HUES6 (cell line): ENCODE data around the gene SLAMF9.

Experiments
- H3K27ac ChIP-seq: 2 replicates; pipeline ENCODE4 v1.7.0; 2013; ENCODE audit warnings: low read depth, mild to moderate bottlenecking, low read length, inconsistent platforms
- H3K27me3 ChIP-seq: 2 replicates; pipeline ENCODE4 v1.6.1; 2013; ENCODE audit warnings: low read length; ENCODE audit not compliant: control insufficient read depth, insufficient read depth
- H3K36me3 ChIP-seq: 2 replicates; pipeline ENCODE4 v1.6.1; 2013; ENCODE audit warnings: low read length; ENCODE audit not compliant: control insufficient read depth, insufficient read depth
- H3K4me1 ChIP-seq: 2 replicates; pipeline ENCODE4 v1.6.1; 2013; ENCODE audit warnings: low read length; ENCODE audit not compliant: control insufficient read depth, insufficient read depth
- H3K4me3 ChIP-seq: 2 replicates; pipeline ENCODE4 v1.5.1; 2013; ENCODE audit warnings: low read depth, low read length
- H3K9ac ChIP-seq: one replicate; pipeline ENCODE4 v1.6.1; 2013; ENCODE audit warnings: mild to moderate bottlenecking, low read length
- H3K9me3 ChIP-seq: 2 replicates; pipeline ENCODE4 v1.6.1; 2013; ENCODE audit warnings: low read depth, low read length; ENCODE audit not compliant: control insufficient read depth, insufficient read depth

Gene SLAMF9

DNA sequence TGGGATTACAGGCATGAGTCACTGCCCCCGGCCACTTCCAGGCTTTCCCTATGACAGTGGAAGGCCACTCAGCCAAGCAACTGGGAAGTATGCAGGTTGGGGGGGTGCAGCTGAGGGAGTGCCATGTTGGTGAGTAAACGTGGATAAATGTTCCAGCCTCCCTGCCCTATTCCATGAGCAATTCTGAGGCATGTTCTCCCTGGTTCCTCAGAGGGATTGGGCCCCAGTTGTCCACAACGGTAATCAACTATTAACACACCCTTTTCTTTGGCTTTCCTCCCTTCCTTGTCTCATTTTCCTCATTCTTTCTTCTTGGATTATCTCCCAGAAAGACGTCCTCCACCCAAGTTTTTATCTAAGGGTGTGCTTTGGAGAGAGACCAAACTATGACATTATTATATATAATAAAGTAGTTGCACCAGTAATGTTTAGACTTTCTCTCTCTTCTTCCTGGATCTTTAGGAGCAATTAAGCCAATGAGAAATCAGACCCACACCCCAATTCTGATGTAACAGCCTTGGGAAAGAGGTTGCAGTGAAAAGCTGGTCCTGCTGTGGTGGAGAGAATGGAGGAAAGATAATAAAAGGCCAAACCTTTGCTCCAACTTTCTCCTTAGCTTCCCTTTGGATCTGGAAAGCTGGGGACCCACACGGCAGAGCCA, 6.8 kb upstream of the SLAMF9 start:
- Histone ChIP-seq H3K27ac (no peak overlapping the region), H3K27me3 (no peaks in the 10 kb centered on the region; the same call in 1 of the 2 replicates)

GRCh38 chr1:159959451-159959850, 5.4 kb upstream of the SLAMF9 start:
- no peaks in the 10 kb centered on the region for H3K4me1 ChIP-seq
- H3K36me3 ChIP-seq: no peaks in the 10 kb centered on the region
- H3K9me3 ChIP-seq: no peaks in the 10 kb centered on the region
- no peak overlapping the region for H3K27ac ChIP-seq
- H3K27me3 ChIP-seq: no peaks in the 10 kb centered on the region; the same call in 1 of the 2 replicates
- no peak overlapping the region for H3K4me3 ChIP-seq
- no peak overlapping the region for H3K9ac ChIP-seq

More for the DNA sequence above, 6.8 kb upstream of the SLAMF9 start:
- H3K4me3 ChIP-seq: no peak overlapping the region
- no peaks in the 10 kb centered on the region for H3K4me1 ChIP-seq
- no peak overlapping the region for H3K9ac ChIP-seq
- H3K36me3 ChIP-seq: no peaks in the 10 kb centered on the region
- no peaks in the 10 kb centered on the region for H3K9me3 ChIP-seq

- Histone ChIP-seq H3K9ac (no peak overlapping the region), H3K36me3 (no peaks in the 10 kb centered on the region), H3K27ac (no peak overlapping the region)
Observed at GRCh38 chr1:159958719-159959380, 4.8 kb upstream of the SLAMF9 start.

DNA sequence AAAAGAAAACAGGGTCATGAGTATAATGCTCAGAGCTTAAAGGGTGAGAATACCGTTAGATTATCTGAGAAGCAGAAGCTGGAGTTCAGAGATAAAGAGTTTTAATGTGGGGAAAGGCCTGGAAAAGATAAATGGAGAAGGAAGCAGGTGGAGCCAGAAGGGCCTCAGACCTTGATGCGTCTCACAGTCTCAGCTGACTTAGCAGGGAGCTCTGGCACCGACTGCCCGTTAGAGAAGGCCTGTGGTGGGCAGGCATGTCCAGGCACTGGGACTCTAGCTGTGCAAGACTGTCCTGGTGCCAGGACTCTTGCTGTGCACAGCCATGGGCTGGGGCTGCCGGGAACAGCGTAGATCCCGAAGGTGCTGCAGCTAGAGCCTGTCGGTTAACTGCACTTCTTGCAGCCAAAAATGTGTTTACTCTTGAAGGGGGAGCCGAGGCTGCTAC, 3.8 kb upstream of the SLAMF9 start:
- H3K4me1 ChIP-seq: peaks cover 5% of the 10 kb centered on the region; the same call in 1 of the 2 replicates

More at GRCh38 chr1:159958719-159959380, 4.8 kb upstream of the SLAMF9 start:
- H3K27me3 ChIP-seq: peaks cover 2% of the 10 kb centered on the region; the same call in 1 of the 2 replicates
- H3K4me3 ChIP-seq: no peak overlapping the region
- H3K9me3 ChIP-seq: no peaks in the 10 kb centered on the region
- H3K4me1 ChIP-seq: peaks cover 2% of the 10 kb centered on the region; the same call in 1 of the 2 replicates

DNA sequence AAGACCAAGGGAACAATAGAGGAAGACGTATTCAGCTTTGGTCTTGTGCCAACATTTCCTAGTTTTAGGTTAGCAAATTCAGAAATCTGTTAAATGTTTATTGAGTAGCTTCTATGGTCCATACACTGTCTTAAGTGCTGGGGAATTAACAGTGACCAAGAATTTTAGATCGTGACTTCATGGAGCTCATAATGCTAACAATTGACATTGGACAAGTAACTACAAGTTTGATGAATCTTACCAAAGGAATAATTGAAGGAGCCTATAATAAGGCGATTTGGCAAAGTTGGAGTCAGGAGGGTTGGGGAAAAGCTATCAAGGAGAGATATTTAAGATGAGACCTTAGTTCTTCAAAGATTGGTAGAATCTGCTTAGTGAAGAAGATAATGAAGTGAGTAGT, 1.4 kb upstream of the SLAMF9 start:
- Histone ChIP-seq H3K27me3 (peaks cover 24% of the 10 kb centered on the region), H3K27ac (no peak overlapping the region), H3K9me3 (no peaks in the 10 kb centered on the region), H3K4me3 (no peak overlapping the region), H3K9ac (no peak overlapping the region), H3K4me1 (peaks cover 5% of the 10 kb centered on the region; the same call in 1 of the 2 replicates), H3K36me3 (no peaks in the 10 kb centered on the region)

More for the DNA sequence above, 3.8 kb upstream of the SLAMF9 start:
- H3K27me3 ChIP-seq: peaks cover 12% of the 10 kb centered on the region; the same call in 1 of the 2 replicates
- H3K4me3 ChIP-seq: no peak overlapping the region
- no peak overlapping the region for H3K27ac ChIP-seq
- no peaks in the 10 kb centered on the region for H3K36me3 ChIP-seq
- H3K9ac ChIP-seq: no peak overlapping the region
- H3K9me3 ChIP-seq: no peaks in the 10 kb centered on the region

GRCh38 chr1:159952932-159953331, 1.1 kb downstream of the SLAMF9 start:
- no peak overlapping the region for H3K9ac ChIP-seq
- no peak overlapping the region for H3K4me3 ChIP-seq
- H3K4me1 ChIP-seq: peaks cover 5% of the 10 kb centered on the region; the same call in 1 of the 2 replicates
- H3K36me3 ChIP-seq: no peaks in the 10 kb centered on the region
- no peak overlapping the region for H3K27ac ChIP-seq
- no peaks in the 10 kb centered on the region for H3K9me3 ChIP-seq
- peaks cover 24% of the 10 kb centered on the region for H3K27me3 ChIP-seq

DNA sequence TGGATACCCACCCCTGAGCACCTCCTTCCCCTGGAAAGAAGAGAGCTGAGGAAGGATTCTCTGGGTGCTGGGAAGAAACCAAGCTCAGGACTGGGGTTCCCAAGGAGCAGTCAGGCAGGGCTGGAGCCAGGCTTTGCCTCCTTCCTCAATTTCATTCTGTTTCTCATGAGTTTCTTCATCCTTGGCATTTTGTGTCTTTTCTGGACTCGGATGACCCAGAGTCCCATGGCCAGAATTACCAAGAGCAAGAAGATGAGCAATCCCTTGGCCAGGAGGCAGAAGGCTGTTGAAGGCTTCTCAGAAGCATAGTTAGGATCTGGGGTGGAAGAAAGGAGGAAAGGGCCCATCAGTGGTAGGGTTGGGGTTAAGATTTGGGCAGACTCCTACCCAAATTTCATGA, 2.5 kb downstream of the SLAMF9 start:
- Histone ChIP-seq H3K9me3 (no peaks in the 10 kb centered on the region), H3K9ac (no peak overlapping the region), H3K4me3 (no peak overlapping the region), H3K27me3 (peaks cover 24% of the 10 kb centered on the region), H3K36me3 (no peaks in the 10 kb centered on the region), H3K4me1 (peaks cover 6% of the 10 kb centered on the region; the same call in 1 of the 2 replicates), H3K27ac (no peak overlapping the region)

DNA sequence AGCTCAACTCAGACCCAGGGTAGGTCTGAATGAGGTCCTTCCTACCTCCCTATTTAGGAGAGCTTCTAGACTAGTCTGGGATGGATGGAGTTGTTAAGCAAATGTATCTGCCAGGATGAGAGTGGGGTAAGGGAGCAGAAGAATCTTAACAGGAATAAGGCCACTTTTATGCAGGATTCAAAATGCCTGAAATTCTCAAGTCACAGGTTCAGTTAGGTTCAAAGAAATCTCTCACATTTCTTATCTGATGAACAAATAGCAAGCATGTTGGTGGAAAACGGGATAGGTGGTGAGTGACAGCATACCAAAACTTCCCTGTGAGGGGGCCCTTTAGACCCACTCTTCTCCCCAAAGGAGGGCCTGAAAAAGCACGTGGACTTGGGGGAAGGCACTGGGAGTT, 3.0 kb downstream of the SLAMF9 start:
- peaks cover 11% of the 10 kb centered on the region for H3K4me1 ChIP-seq
- H3K9me3 ChIP-seq: no peaks in the 10 kb centered on the region
- H3K27ac ChIP-seq: no peak overlapping the region
- no peak overlapping the region for H3K9ac ChIP-seq
- H3K4me3 ChIP-seq: no peak overlapping the region
- H3K36me3 ChIP-seq: no peaks in the 10 kb centered on the region
- H3K27me3 ChIP-seq: peaks cover 24% of the 10 kb centered on the region

DNA sequence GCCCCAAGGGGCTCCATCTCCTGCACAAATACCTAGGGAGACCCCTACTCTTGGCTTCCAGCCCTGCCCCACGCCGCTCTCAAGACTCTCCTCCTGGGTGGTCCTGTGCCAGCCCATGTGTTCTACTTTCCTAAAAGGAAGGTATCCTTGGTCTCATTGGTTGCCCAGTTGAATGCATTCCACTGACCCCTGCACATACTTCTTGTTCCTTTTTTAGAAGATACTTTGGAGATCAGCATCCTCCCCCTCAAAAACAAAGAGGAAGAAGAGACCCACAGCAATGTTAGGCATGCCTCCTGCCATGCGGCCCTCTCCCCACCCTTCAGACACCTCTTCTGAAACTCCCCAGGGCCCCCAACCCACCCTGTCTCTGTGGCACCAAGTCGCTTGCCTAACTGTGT, 4.1 kb downstream of the SLAMF9 start:
- Histone ChIP-seq H3K9me3 (no peaks in the 10 kb centered on the region), H3K27ac (no peak overlapping the region)

DNA sequence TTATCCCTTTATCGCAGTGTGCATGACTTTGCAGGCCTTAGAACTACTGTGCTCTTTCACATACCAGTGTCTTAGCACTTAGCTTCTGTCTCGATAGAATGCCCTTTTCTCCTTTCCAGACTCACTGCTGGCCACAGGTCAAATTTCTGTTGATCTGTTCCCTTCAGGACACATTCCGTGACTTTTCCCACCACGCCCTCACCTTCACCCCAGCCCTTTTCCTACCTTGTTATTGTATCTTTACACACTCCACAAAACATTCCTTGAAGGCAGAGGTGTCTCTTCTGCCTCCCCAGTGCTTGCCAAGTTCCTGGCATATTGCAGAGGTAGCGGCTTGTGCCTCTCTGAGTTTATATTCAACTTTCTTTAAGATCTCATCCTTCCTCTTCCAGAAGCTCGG, 4.9 kb downstream of the SLAMF9 start:
- Histone ChIP-seq H3K27me3 (peaks cover 31% of the 10 kb centered on the region), H3K27ac (no peak overlapping the region)

More for the DNA sequence above, 4.1 kb downstream of the SLAMF9 start:
- H3K4me1 ChIP-seq: peaks cover 12% of the 10 kb centered on the region
- no peak overlapping the region for H3K9ac ChIP-seq
- H3K36me3 ChIP-seq: no peaks in the 10 kb centered on the region
- H3K27me3 ChIP-seq: peaks cover 25% of the 10 kb centered on the region
- no peak overlapping the region for H3K4me3 ChIP-seq

GRCh38 chr1:159947942-159948341, 6.1 kb downstream of the SLAMF9 start:
- Histone ChIP-seq H3K27ac (no peak overlapping the region), H3K9me3 (no peaks in the 10 kb centered on the region), H3K27me3 (peaks cover 20% of the 10 kb centered on the region), H3K36me3 (no peaks in the 10 kb centered on the region), H3K4me3 (no peak overlapping the region), H3K9ac (no peak overlapping the region), H3K4me1 (peaks cover 12% of the 10 kb centered on the region)

More for the DNA sequence above, 4.9 kb downstream of the SLAMF9 start:
- Histone ChIP-seq H3K9ac (no peak overlapping the region), H3K36me3 (no peaks in the 10 kb centered on the region), H3K4me3 (no peak overlapping the region), H3K9me3 (no peaks in the 10 kb centered on the region), H3K4me1 (peaks cover 17% of the 10 kb centered on the region)
